HL-60 (cell line): ENCODE results near the gene ZNF718.
A peak's percentile ranks its signal among the peaks of the same experiment; 100 is the strongest.
"Not testable (repeated sequence)": the region's sequence is repeated elsewhere in the genome, so short reads cannot be mapped to it uniquely, and the experiment has no call there.

Experiments
- DNase-seq, 2 experiments: peaks; one replicate each; pipeline ENCODE4 v3.0.0-alpha.2; 2010 to 2020; ENCODE audit warnings: low read depth in 1 of 2, low spot score in 1 of 2
- H3K27ac ChIP-seq: fragments of 250-450 bp; sonication (Bioruptor Pico); replicated peaks from 2 replicates; pipeline ENCODE4 v1.5.1; 2020; ENCODE audit warnings: mild to moderate bottlenecking, moderate library complexity
- H3K27me3 ChIP-seq: fragments of 250-450 bp; sonication (Bioruptor Pico); 2 replicates; pipeline ENCODE4 v1.5.1; 2021; ENCODE audit warnings: mild to moderate bottlenecking, moderate library complexity; ENCODE audit not compliant: insufficient read depth, poor library complexity, severe bottlenecking
- H3K4me3 ChIP-seq: replicated peaks from 2 replicates; pipeline ENCODE4 v1.5.1; 2011; ENCODE audit warnings: mild to moderate bottlenecking, control low read depth, low read length; ENCODE audit not compliant: insufficient read depth
- GABPA ChIP-seq: IDR thresholded peaks from 2 replicates; pipeline ENCODE4 v1.6.1; 2012; ENCODE audit warnings: low read depth
- POLR2AphosphoS5 ChIP-seq: IDR thresholded peaks from 2 replicates; pipeline ENCODE4 v1.6.1; 2012; ENCODE audit warnings: low read depth
- SPI1 ChIP-seq: IDR thresholded peaks from 2 replicates; pipeline ENCODE4 v1.6.1; 2012; ENCODE audit warnings: low read depth, mild to moderate bottlenecking, borderline replicate concordance
- TF ChIP-seq, protein P1 (sequence below): IDR thresholded peaks from one replicate; pipeline ENCODE4 v1.5.1; 2011; ENCODE audit warnings: low read length, control low read depth, inconsistent platforms; ENCODE audit not compliant: insufficient read depth
- TF ChIP-seq, protein P2 (sequence below): IDR thresholded peaks from 2 replicates; pipeline ENCODE4 v1.6.1; 2012; ENCODE audit warnings: low read depth; ENCODE audit not compliant: insufficient replicate concordance

The ZNF718 gene

DNA sequence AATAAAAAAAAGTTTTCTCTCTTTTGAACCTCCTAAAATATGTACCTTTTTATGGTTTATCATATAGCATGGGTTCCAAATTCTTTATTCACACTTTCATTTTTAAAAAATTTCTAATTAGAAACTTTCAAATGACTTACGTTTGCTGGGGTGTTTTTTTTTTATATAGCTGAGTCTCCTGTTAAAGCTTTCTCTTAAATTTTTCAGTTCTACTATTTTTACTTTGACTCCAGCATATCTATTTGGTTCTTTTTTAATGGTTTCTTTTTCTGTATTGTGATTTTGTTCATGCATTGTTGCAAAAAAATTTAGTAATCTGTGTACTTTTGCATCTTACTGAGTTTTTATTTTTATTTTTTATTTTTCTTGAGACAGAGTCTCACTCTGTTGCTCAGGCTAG is 22.3 kb downstream of the ZNF718 start:
- no peaks in the 10 kb centered on the region for H3K27me3 ChIP-seq
- TF ChIP-seq POLR2AphosphoS5 (no peak), SPI1 (no peak), GABPA (no peak)
- TF ChIP-seq, protein P1, sequence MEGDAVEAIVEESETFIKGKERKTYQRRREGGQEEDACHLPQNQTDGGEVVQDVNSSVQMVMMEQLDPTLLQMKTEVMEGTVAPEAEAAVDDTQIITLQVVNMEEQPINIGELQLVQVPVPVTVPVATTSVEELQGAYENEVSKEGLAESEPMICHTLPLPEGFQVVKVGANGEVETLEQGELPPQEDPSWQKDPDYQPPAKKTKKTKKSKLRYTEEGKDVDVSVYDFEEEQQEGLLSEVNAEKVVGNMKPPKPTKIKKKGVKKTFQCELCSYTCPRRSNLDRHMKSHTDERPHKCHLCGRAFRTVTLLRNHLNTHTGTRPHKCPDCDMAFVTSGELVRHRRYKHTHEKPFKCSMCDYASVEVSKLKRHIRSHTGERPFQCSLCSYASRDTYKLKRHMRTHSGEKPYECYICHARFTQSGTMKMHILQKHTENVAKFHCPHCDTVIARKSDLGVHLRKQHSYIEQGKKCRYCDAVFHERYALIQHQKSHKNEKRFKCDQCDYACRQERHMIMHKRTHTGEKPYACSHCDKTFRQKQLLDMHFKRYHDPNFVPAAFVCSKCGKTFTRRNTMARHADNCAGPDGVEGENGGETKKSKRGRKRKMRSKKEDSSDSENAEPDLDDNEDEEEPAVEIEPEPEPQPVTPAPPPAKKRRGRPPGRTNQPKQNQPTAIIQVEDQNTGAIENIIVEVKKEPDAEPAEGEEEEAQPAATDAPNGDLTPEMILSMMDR: no peak
- TF ChIP-seq, protein P2, sequence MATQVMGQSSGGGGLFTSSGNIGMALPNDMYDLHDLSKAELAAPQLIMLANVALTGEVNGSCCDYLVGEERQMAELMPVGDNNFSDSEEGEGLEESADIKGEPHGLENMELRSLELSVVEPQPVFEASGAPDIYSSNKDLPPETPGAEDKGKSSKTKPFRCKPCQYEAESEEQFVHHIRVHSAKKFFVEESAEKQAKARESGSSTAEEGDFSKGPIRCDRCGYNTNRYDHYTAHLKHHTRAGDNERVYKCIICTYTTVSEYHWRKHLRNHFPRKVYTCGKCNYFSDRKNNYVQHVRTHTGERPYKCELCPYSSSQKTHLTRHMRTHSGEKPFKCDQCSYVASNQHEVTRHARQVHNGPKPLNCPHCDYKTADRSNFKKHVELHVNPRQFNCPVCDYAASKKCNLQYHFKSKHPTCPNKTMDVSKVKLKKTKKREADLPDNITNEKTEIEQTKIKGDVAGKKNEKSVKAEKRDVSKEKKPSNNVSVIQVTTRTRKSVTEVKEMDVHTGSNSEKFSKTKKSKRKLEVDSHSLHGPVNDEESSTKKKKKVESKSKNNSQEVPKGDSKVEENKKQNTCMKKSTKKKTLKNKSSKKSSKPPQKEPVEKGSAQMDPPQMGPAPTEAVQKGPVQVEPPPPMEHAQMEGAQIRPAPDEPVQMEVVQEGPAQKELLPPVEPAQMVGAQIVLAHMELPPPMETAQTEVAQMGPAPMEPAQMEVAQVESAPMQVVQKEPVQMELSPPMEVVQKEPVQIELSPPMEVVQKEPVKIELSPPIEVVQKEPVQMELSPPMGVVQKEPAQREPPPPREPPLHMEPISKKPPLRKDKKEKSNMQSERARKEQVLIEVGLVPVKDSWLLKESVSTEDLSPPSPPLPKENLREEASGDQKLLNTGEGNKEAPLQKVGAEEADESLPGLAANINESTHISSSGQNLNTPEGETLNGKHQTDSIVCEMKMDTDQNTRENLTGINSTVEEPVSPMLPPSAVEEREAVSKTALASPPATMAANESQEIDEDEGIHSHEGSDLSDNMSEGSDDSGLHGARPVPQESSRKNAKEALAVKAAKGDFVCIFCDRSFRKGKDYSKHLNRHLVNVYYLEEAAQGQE: no peak
- H3K27ac ChIP-seq: no peak overlapping the region
- no peak overlapping the region for H3K4me3 ChIP-seq
- no peak for DNase-seq

DNA sequence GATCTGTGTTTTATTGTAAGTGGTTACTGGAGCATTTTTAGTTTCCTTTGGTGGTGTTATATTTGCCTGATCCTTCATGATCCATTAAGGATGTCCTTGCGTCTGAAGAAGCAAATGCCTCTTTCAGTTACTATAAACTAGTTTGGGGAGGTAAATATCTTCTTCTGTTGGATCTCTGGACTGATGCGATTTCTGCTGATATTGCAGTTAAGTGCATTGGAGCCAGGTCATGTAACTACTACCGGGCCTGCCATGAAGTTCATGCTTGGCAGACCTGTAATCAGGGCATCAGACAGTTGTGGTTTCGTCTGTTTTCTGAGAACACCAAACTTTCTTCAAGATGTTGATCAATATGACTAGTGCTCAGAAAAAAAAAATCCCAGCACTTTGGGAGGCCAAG is 22.9 kb downstream of the ZNF718 start:
- DNase-seq: no peak
- no peak overlapping the region for H3K27ac ChIP-seq
- TF ChIP-seq SPI1 (no peak), GABPA (no peak), POLR2AphosphoS5 (no peak)
- TF ChIP-seq, protein P2: no peak
- TF ChIP-seq, protein P1: no peak
- no peak overlapping the region for H3K4me3 ChIP-seq
- H3K27me3 ChIP-seq: no peaks in the 10 kb centered on the region

DNA sequence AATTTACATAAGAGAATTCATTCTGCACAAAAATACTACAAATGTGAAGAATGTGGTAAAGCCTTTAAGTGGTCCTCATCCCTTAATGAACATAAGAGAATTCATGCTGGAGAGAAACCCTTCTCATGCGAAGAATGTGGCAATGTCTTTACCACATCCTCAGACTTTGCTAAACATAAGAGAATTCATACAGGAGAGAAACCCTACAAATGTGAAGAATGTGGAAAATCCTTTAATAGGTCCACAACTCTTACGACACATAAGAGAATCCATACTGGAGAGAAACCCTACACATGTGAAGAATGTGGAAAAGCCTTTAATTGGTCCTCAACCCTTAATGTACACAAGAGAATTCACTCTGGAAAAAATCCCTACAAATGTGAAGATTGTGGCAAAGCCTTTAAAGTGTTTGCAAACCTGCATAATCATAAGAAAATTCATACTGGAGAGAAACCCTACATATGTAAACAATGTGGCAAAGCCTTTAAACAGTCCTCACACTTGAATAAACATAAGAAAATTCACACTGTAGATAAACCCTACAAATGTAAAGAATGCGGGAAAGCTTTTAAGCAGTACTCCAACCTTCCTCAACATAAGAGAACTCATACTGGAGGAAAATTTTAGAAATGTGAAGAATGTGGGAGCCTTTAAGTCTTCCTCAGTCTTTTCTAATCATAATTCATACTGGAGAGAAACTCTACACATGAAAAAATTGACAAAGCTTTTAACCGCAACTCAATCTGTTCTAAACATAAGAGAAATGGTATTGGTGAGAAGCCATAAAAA is 37.4 kb downstream of the ZNF718 start:
- TF ChIP-seq, protein P1: no peak
- TF ChIP-seq SPI1 (no peak), POLR2AphosphoS5 (peak; percentile 22; the same call in 1 of the 2 replicates)
- Histone ChIP-seq H3K27ac (no peak overlapping the region), H3K27me3 (no peaks in the 10 kb centered on the region), H3K4me3 (no peak overlapping the region)
- no peak for DNase-seq

DNA sequence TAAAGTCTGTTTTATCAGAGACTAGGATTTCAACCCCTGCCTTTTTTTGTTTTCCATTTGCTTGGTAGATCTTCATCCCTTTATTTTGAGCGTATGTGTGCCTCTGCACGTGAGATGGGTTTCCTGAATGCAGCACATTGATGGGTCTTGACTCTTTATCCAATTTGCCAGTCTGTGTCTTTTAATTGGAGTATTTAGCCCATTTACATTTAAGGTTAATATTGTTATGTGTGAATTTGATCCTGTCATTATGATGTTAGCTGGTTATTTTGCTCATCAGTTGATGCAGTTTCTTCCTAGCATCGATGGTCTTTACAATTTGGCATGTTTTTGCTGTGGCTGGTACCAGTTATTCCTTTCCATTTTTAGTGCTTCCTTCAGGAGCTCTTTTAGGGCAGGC is 45.3 kb downstream of the ZNF718 start:
- not testable (repeated sequence) for H3K27ac ChIP-seq, H3K27me3 ChIP-seq, DNase-seq, H3K4me3 ChIP-seq

DNA sequence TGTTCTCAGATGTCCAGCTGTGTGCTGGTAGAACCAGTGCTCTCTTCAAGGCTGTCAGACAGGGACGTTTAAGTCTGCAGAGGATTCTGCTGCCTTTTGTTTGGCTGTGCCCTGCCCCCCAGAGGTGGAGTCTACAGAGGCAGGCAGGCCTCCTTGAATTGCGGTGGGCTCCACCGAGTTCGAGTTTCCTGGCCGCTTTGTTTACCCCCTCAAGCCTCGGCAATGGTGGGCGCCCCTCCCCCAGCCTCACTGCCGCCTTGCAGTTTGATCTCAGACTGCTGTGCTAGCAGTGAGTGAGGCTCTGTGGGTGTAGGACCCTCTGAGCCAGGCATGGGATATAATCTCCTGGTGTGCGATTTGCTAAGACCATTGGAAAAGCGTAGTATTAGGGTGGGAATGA is 47.0 kb downstream of the ZNF718 start:
- H3K27ac ChIP-seq, H3K4me3 ChIP-seq, DNase-seq, H3K27me3 ChIP-seq: not testable (repeated sequence)
